Measurements from ENCODE around the gene LASP1.

LASP1 gene, protein sequence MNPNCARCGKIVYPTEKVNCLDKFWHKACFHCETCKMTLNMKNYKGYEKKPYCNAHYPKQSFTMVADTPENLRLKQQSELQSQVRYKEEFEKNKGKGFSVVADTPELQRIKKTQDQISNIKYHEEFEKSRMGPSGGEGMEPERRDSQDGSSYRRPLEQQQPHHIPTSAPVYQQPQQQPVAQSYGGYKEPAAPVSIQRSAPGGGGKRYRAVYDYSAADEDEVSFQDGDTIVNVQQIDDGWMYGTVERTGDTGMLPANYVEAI

DNA sequence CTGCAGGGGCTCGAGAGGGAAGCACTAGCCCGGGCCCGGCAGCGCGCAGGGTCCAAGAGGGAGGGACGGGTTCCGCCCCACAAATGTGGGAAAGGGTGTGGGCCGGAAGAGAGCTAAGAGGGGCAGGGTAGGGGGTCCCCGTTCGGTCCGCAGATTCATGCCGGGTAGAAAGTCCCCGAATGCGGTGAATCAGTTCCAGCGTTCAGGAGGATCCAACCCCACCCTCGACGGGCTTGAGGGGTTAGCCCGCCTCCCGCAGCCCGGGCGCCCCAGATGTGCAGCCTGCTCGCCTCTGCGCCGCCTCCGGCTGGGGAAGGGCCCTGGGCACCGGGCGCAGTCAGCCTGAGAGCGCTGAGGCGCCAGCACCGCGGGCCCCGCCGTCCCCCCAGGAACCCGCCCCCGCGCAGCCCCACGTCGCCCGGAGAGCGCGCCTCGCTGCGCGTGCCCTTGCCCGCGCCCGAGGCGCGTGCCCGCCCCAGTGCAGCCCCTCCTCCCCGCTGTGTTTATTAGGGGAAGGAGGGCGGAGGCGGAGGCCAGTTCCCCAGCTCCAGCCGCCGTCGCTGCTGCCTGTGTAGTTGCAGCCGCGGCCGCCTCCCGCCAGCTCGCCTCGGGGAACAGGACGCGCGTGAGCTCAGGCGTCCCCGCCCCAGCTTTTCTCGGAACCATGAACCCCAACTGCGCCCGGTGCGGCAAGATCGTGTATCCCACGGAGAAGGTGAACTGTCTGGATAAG is at the start of gene LASP1:
Gene LASP1 (plus strand): TSS at position 533 of the 733 bp plus-strand sequence. CDS start 132 bp downstream, at position 665.
- peak; percentile 95 for DNase-seq (ENCODE audit: low read depth)
- peak within 1 kb of the TSS; percentile 84 for H3K4me3 ChIP-seq (ENCODE audit: low read depth, low read length)
- TF ChIP-seq, protein P1, sequence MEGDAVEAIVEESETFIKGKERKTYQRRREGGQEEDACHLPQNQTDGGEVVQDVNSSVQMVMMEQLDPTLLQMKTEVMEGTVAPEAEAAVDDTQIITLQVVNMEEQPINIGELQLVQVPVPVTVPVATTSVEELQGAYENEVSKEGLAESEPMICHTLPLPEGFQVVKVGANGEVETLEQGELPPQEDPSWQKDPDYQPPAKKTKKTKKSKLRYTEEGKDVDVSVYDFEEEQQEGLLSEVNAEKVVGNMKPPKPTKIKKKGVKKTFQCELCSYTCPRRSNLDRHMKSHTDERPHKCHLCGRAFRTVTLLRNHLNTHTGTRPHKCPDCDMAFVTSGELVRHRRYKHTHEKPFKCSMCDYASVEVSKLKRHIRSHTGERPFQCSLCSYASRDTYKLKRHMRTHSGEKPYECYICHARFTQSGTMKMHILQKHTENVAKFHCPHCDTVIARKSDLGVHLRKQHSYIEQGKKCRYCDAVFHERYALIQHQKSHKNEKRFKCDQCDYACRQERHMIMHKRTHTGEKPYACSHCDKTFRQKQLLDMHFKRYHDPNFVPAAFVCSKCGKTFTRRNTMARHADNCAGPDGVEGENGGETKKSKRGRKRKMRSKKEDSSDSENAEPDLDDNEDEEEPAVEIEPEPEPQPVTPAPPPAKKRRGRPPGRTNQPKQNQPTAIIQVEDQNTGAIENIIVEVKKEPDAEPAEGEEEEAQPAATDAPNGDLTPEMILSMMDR (IDR thresholded peaks at IDR 0.05; ENCODE audit: insufficient read depth, low read depth, low read length, missing control alignments), result no peak

DNA sequence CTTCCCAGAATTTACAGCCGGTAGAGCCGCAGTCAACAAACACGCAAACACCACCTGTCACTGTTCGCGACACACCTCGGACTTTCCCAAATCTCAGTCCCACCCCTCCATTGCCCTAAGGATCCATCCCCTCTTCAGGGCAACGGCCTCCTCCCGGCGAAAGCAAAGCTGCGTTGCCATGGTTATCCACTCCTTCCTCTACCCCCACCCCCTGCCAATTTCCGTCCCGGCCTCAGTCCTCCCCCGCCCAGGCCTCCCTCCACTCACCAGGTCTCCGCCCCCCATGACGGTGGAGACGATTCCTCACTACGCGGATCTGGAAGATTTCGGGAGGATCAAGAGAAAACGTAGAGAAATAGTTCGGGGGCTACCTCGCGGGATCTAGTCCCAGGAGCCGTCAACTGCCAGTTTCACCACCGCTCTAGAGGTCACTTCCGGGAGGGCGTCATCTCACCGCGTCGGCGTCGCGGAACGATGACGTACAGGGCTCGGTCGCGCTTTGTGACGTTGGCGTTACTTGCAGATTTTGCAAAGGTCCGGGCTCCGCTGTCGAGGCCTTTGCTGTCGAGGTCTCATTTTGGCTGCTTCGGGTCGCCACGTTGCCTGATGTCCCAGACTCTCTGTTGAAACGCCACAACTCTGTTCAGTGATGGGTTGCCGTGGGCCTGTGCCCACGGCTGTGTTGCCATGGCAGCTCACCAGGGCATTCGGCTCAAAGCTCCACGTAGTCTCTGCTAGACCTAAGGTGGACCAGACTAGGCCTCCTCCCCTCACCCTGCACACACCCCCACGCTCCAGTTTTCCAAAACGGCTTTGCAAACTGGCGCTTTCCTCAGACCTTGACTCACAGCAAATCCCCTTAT is 44.7 kb upstream of the LASP1 start, which contains the start of gene CWC25:
Gene CWC25 (minus strand): TSS at position 423 of the 863 bp plus-strand sequence. CDS start 138 bp downstream, at position 285.
- TF ChIP-seq, protein P1 (IDR thresholded peaks at IDR 0.05; ENCODE audit: insufficient read depth, low read depth, low read length, missing control alignments), result no peak
- DNase-seq (ENCODE audit: low read depth), result peak; percentile 98

DNA sequence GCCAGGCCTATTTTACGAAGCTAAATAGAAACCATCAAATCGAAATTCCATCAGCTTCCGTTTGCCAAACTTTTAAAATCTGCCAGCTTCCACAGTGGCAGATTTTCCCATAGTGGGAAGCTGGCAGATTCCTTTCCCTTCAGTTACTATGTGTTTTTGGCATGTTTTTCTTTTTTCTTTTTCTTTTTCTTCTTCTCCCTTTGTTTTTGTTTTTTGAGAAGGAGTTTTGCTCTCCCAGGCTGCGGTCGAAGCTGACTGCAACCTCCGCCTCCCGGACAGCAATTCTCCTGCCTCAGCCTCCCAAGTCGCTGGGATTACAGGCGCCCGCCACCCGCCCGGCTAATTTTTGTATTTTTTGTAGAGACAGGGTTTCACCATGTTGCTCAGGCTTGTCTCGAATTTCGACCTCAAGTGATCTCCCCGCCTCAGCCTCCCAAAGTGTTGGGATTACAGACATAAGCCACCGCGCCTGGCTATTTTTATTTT is 44.1 kb upstream of the LASP1 start:
- peak overlapping the region; percentile 81 for H3K4me3 ChIP-seq (ENCODE audit: low read depth, low read length)
- TF ChIP-seq, protein P1 (IDR thresholded peaks at IDR 0.05; ENCODE audit: insufficient read depth, low read depth, low read length, missing control alignments), result no peak
- no peak for DNase-seq (ENCODE audit: low read depth)

More for the DNA sequence above, 44.7 kb upstream of the LASP1 start, which contains the start of gene CWC25:
- H3K4me3 ChIP-seq (ENCODE audit: low read depth, low read length), result peak within 1 kb of the TSS; percentile 81

DNA sequence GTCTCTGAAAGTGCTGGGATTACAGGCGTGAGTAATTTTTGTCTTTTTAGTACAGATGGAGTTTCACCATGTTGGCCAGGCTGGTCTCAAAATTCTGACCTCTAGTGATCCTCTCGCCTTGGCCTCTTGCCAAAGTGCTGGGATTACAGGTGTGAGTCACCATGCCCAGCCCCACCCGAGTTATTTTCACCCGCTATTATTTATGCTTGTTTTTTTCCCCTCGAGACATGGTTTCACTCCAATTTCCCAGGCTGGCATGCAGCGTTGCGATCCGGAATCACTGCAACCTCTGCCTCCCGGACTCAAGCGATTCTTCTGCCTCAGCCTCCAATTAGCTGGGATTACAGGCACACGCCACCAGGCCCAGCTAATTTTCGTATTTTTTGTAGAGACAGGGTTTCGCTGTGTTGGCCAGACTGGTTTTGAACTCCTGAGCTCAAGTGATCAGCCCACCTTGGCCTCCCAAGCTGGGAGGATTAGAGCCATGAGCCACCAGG is 25.5 kb upstream of the LASP1 start:
- peak; percentile 69 for DNase-seq (ENCODE audit: low read depth)
- H3K4me3 ChIP-seq (ENCODE audit: low read depth, low read length), result no peak overlapping the region

DNA sequence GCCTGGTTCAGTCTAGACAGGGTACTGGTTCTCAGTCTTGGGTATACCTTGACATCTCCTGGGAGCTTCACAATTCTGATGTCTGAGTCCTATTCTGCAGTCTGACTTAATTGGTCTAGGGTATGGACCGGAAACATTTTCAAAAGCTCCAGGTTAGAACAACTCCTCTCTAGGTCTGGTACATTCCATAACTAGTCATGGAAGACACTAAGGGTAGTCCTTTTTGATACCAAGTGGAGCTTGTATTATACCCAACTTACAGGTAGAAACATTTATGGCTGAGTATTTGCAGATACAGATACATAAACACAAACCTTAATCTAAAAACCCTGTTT is 21.3 kb upstream of the LASP1 start:
- TF ChIP-seq, protein P1 (IDR thresholded peaks at IDR 0.05; ENCODE audit: insufficient read depth, low read depth, low read length, missing control alignments), result no peak
- DNase-seq (ENCODE audit: low read depth), result no peak
- no peak overlapping the region for H3K4me3 ChIP-seq (ENCODE audit: low read depth, low read length)

More for the DNA sequence above, 25.5 kb upstream of the LASP1 start:
- TF ChIP-seq, protein P1 (IDR thresholded peaks at IDR 0.05; ENCODE audit: insufficient read depth, low read depth, low read length, missing control alignments), result no peak

DNA sequence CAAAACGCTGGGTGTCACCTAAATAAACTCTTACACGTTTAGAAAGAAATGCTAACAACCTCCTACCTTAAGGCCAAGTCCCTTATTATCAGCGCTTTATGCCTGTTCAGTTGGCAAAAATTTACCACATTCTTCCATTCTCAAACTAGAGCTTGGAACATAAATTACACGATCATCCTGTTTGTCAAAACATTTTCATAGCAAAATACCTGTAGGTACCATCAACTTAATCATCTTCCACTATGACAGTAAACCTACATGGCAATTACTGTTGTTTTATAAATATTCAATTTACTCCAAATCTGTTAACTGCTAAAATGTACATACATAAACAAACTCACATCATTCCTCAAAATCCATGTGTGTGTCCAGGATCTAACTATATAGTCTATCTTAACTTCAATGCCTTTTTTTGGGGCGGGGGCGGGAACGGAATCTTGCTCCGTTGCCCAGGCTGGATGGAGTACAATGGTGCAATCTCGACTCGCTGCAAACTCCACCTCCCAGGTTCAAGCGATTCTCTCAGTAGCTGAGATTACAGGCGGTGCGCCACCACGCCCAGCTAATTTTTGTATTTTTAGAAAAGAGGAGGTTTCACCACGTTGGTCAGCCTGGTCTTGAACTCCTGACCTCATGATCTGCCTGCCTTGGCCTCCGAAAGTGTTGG is 20.8 kb upstream of the LASP1 start:
- DNase-seq (ENCODE audit: low read depth), result no peak
- TF ChIP-seq, protein P1 (IDR thresholded peaks at IDR 0.05; ENCODE audit: insufficient read depth, low read depth, low read length, missing control alignments), result no peak
- H3K4me3 ChIP-seq (ENCODE audit: low read depth, low read length), result no peak overlapping the region
